Calu3 (cell line): ENCODE measurements around the gene PBX3. TPM values are rescaled to one million over a fixed set of nuclear protein-coding genes. Genes with fewer than 3 reads are reported as not detected.

Experiments
- BruUV-seq: library from RNA; stranded (reverse); fragments of 400-500 nt; replicated peaks from 2 replicates; lab custom pipeline; 2021; lab: Mats Ljungman, UMichigan
- CTCF ChIA-PET: fragments of 300-600 bp; sonication (Branson Sonifier 250); formaldehyde crosslinking; loops from one replicate; lab custom pipeline; 2022; ENCODE audit warnings: antibody characterized with exemption; lab: Charles Lee
- DNase-seq: peaks from one replicate; pipeline ENCODE4 v3.0.0; 2022
- H3K27ac Mint-ChIP-seq: one replicate; pipeline ENCODE4 v1.8.0; 2022; ENCODE audit warnings: mixed read lengths; ENCODE audit not compliant: unreplicated experiment
- H3K27me3 Mint-ChIP-seq: one replicate; pipeline ENCODE4 v1.8.0; 2022; ENCODE audit warnings: mixed read lengths; ENCODE audit not compliant: unreplicated experiment
- H3K36me3 Mint-ChIP-seq: one replicate; pipeline ENCODE4 v1.8.0; 2022; ENCODE audit warnings: mild to moderate bottlenecking, moderate library complexity, mixed read lengths; ENCODE audit not compliant: insufficient read depth, unreplicated experiment
- H3K4me1 Mint-ChIP-seq: one replicate; pipeline ENCODE4 v1.8.0; 2022; ENCODE audit warnings: mild to moderate bottlenecking, low read depth, mixed read lengths; ENCODE audit not compliant: unreplicated experiment
- H3K4me3 Mint-ChIP-seq: one replicate; pipeline ENCODE4 v1.8.0; 2022; ENCODE audit warnings: mild to moderate bottlenecking, low read depth, moderate library complexity, mixed read lengths; ENCODE audit not compliant: unreplicated experiment
- H3K9me3 Mint-ChIP-seq: one replicate; pipeline ENCODE4 v1.8.0; 2022; ENCODE audit warnings: low read depth, mixed read lengths; ENCODE audit not compliant: unreplicated experiment
- intact Hi-C: fragments of 100-400 bp; cut with micrococcal nuclease; formaldehyde crosslinking; loops from one replicate; pipeline ENCODE4 v1.10.0; 2022; ENCODE audit not compliant: unreplicated experiment
- total RNA-seq: library from RNA; stranded (reverse); gene quantifications from 2 replicates; pipeline ENCODE4 v1.2.3, GENCODE V29; 2022
- TF ChIP-seq, protein P1 (sequence below): fragments of 200-600 bp; IDR thresholded peaks from one replicate; pipeline ENCODE4 v1.8.0; 2022; ENCODE audit warnings: antibody characterized with exemption; ENCODE audit not compliant: unreplicated experiment

Gene PBX3
- total RNA-seq, 1 experiment from 2014 or later = 8.0 TPM

- Mint-ChIP-seq H3K36me3 (no peaks in the 10 kb centered on the region), H3K9me3 (no peaks in the 10 kb centered on the region), H3K4me1 (no peaks in the 10 kb centered on the region), H3K27me3 (peaks cover 21% of the 10 kb centered on the region), H3K27ac (no peak overlapping the region), H3K4me3 (no peak overlapping the region)
- no peak for DNase-seq
- BruUV-seq = no TSS peak
- TF ChIP-seq, protein P1, sequence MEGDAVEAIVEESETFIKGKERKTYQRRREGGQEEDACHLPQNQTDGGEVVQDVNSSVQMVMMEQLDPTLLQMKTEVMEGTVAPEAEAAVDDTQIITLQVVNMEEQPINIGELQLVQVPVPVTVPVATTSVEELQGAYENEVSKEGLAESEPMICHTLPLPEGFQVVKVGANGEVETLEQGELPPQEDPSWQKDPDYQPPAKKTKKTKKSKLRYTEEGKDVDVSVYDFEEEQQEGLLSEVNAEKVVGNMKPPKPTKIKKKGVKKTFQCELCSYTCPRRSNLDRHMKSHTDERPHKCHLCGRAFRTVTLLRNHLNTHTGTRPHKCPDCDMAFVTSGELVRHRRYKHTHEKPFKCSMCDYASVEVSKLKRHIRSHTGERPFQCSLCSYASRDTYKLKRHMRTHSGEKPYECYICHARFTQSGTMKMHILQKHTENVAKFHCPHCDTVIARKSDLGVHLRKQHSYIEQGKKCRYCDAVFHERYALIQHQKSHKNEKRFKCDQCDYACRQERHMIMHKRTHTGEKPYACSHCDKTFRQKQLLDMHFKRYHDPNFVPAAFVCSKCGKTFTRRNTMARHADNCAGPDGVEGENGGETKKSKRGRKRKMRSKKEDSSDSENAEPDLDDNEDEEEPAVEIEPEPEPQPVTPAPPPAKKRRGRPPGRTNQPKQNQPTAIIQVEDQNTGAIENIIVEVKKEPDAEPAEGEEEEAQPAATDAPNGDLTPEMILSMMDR = no peak
- CTCF ChIA-PET = no interaction called here
- intact Hi-C loops = no loop called here
These were observed 241.9 kb downstream of the PBX3 start for GRCh38 chr9:125989090-125989501.

DNA sequence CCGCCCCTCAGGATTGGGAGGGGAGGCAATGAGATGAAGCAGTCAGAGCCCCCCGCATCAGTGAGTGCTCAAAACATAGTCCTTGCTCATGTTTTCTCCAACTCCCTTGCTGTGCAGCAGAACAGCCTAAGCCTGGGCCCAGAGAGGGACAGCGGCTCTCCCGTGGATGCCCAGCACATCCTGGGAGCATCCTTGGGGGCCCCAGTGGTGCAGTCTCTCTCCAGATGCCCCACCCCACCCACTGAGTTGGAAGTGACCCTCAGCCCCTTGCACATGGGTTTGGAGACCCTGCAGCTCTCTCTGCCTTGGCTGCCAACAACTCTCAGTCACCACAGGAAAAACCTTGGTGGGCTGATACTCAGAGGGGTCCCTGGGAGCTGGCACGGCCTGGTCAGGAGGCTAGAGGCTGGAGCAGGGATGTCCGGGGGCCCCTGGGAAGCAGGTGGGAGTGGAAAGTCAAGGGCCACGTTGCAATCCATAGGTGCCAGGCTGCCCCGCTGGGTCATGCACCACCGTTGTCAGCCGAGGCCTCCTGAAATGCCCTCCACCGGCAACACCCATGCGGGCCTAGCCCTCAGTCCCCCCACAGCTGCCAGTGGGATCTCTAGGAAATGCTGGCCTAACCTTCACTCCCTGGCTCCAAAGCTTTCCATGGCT lies 242.5 kb downstream of the PBX3 start:
- CTCF ChIA-PET = no interaction called here
- no peaks in the 10 kb centered on the region for H3K9me3 Mint-ChIP-seq
- TF ChIP-seq, protein P1 = no peak
- H3K27me3 Mint-ChIP-seq = peaks cover 18% of the 10 kb centered on the region
- DNase-seq = no peak
- intact Hi-C loops = no loop called here
- no peaks in the 10 kb centered on the region for H3K36me3 Mint-ChIP-seq
- no peaks in the 10 kb centered on the region for H3K4me1 Mint-ChIP-seq
- BruUV-seq = no TSS peak
- no peak overlapping the region for H3K4me3 Mint-ChIP-seq
- H3K27ac Mint-ChIP-seq = no peak overlapping the region

DNA sequence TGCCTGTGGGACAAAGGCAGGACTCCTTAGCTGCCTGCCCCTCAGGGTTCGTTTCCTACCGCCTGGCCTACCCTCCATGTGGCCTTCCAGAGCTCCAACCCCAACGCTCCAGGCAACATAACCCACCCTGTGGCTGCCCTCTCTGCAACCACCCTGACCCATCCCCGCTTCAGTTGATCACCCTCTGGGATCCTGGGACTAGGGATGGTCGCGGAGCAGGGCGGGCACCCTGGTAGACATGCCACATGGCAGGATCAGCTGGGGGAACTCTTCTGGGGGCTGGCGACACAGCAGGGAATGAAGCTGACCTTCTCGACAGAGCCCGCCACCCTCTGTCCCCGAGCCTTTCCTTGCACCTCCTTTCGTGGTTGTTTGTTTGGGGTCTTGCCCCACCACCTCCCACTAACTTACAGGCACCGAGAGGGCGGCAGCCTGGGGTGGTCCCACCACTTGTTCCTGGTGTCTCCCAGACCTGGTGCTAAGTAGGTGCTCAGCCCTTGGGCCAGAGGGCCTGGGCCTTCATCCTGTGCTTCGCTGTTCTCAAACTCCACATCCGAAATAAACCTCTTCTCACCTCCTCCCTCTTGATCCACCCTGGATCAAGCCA lies 243.1 kb downstream of the PBX3 start:
- intact Hi-C loops = no loop called here
- no peaks in the 10 kb centered on the region for H3K36me3 Mint-ChIP-seq
- no peak overlapping the region for H3K27ac Mint-ChIP-seq
- no peaks in the 10 kb centered on the region for H3K9me3 Mint-ChIP-seq
- DNase-seq = no peak
- no peak overlapping the region for H3K4me3 Mint-ChIP-seq
- CTCF ChIA-PET = no interaction called here
- no TSS peak for BruUV-seq
- peaks cover 13% of the 10 kb centered on the region for H3K27me3 Mint-ChIP-seq
- TF ChIP-seq, protein P1 = no peak
- no peaks in the 10 kb centered on the region for H3K4me1 Mint-ChIP-seq

GRCh38 chr9:125990793-125991220 lies 243.6 kb downstream of the PBX3 start:
- no peaks in the 10 kb centered on the region for H3K36me3 Mint-ChIP-seq
- TF ChIP-seq, protein P1 = no peak
- no peak overlapping the region for H3K4me3 Mint-ChIP-seq
- DNase-seq = no peak
- intact Hi-C loops = no loop called here
- H3K9me3 Mint-ChIP-seq = no peaks in the 10 kb centered on the region
- H3K4me1 Mint-ChIP-seq = no peaks in the 10 kb centered on the region
- H3K27ac Mint-ChIP-seq = no peak overlapping the region
- CTCF ChIA-PET = interaction anchor here (0.7 kb wide), 1 partner anchor 1785 kb away, joined by 7 read pairs; no protein-coding TSS in a partner anchor
- H3K27me3 Mint-ChIP-seq = peaks cover 13% of the 10 kb centered on the region
- BruUV-seq = no TSS peak
